ENCODE measurements around the gene PPIL4. TPM values are rescaled to one million over a fixed set of nuclear protein-coding genes. Genes with fewer than 3 reads are reported as not detected.

Gene PPIL4
- total RNA-seq, 4 donors from 2014 or later = 22.1 to 30.2 (median 26.1) TPM

DNA sequence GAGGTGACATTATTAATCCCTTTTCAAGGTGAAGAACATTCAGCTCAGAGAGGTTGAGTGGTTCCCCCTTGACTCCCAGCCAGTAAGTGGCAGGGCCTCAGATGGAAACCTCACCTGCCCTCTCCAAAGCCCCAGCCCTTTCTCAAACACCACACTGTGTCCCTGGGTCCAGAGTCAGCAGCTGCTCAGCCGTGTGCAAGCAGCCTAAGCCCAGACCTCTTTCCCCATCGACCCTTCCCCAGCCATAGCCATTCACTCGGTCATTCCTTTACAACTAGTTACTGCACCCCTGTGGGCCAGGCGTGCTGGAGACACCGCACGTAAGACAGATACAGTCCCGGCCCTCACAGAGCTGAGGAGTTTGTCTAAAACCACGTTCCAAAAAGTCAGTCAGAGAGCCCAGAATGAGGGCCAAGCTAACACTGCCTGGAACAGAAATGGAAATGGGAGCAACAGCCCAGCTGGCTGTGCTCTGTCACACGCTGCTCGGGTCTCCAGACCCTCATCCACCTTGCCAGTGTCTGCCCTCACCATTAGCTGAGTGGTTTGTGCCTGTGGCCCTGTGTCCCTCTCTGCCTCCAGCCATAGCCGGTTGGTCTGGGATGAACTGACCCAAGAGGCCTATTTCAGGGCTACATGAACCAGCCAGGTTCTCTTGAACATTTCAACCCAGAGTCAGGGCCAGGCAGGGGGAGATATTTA, 90.7 kb downstream of the PPIL4 start:
- WGBS = 36% methylated on average over 8 of the region's 11 CpGs
- H3K36me3 ChIP-seq = no peaks in the 10 kb centered on the region
- DNase-seq (ENCODE audit: extremely low spot score) = no peak
- H3K4me1 ChIP-seq = peaks cover 50 to 80% (median 62%) of the 10 kb centered on the region in 4 donors
- no peak overlapping the region for H3K4me3 ChIP-seq
- H3K27ac ChIP-seq (replicated peaks in 1 of 4) = peak overlapping the region; percentile 71 to 81 (median 78)
- intact Hi-C loops (cut with DNase I) = no loop called here
- no peak for TF ChIP-seq POLR2AphosphoS5 (IDR thresholded peaks at IDR 0.05)
- TF ChIP-seq EP300 (IDR thresholded peaks at IDR 0.05) = no peak
- TF ChIP-seq POLR2A (IDR thresholded peaks at IDR 0.05; ENCODE audit: low read depth) = no peak
- TF ChIP-seq, protein P1, sequence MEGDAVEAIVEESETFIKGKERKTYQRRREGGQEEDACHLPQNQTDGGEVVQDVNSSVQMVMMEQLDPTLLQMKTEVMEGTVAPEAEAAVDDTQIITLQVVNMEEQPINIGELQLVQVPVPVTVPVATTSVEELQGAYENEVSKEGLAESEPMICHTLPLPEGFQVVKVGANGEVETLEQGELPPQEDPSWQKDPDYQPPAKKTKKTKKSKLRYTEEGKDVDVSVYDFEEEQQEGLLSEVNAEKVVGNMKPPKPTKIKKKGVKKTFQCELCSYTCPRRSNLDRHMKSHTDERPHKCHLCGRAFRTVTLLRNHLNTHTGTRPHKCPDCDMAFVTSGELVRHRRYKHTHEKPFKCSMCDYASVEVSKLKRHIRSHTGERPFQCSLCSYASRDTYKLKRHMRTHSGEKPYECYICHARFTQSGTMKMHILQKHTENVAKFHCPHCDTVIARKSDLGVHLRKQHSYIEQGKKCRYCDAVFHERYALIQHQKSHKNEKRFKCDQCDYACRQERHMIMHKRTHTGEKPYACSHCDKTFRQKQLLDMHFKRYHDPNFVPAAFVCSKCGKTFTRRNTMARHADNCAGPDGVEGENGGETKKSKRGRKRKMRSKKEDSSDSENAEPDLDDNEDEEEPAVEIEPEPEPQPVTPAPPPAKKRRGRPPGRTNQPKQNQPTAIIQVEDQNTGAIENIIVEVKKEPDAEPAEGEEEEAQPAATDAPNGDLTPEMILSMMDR (IDR thresholded peaks at IDR 0.05) = no peak
- H3K9me3 ChIP-seq = no peaks in the 10 kb centered on the region
- peaks cover 0 to 12% (median 3%) of the 10 kb centered on the region in 4 donors for H3K27me3 ChIP-seq

Small RNA genes within 50 kb of the gene (small RNA-seq; reads per million reads assigned to genes)
- gene RF00410 = 0 reads per million in 3 donors
- gene RNU7-3P = 0 reads per million in 3 donors

Other genes starting within 250 kb of the PPIL4 start
- 10 to 100 TPM; 80.2 to 98.8 (median 91.2) TPM for gene TAB2, start 228.3 kb downstream of the PPIL4 start, total RNA-seq
- gene SUMO4, start 145.8 kb downstream of the PPIL4 start, total RNA-seq = 1 to 10 TPM in 2 of 4 donors, under 1 TPM in 2; 0.58 to 2.1 (median 1.0) TPM
- gene ZC3H12D, start 61.0 kb downstream of the PPIL4 start, total RNA-seq = 1 to 10 TPM in 1 of 4 donors, under 1 TPM in 3; 0.63 to 5.8 (median 0.87) TPM
- gene GINM1, start 20.3 kb upstream of the PPIL4 start, total RNA-seq = 10 to 100 TPM; 53.7 to 71.8 (median 57.0) TPM
- 10 to 100 TPM; 15.8 to 24.5 (median 20.2) TPM for gene KATNA1, start 102.7 kb upstream of the PPIL4 start, total RNA-seq
- gene LATS1, start 172.1 kb upstream of the PPIL4 start, total RNA-seq = 10 to 100 TPM; 27.0 to 33.6 (median 30.1) TPM
- gene NUP43, start 200.5 kb upstream of the PPIL4 start, total RNA-seq = 10 to 100 TPM in 3 of 4 donors, 1 to 10 TPM in 1; 9.2 to 15.4 (median 11.5) TPM
- 100 to 1,000 TPM in 3 of 4 donors, 10 to 100 TPM in 1; 93.9 to 111 (median 107) TPM for gene PCMT1, start 203.7 kb upstream of the PPIL4 start, total RNA-seq

All from esophagus muscularis mucosa (tissue), 4 donors.